Esophagus muscularis mucosa (tissue), 4 donors: Measurements from ENCODE around the gene DDX47. TPM values are rescaled to one million over a fixed set of nuclear protein-coding genes. Genes with fewer than 3 reads are reported as not detected.
"Not testable (repeated sequence)": the region's sequence is repeated elsewhere in the genome, so short reads cannot be mapped to it uniquely, and the experiment has no call there.

Experiments used
- DNase-seq: peaks from one replicate; pipeline ENCODE4 v3.0.0-alpha.2; 2017; ENCODE audit errors: extremely low spot score
- H3K27ac ChIP-seq, 4 donors: fragments of 200-600 bp; sonication (generic); replicated peaks in 1 of 4; 1 replicate in 3 of 4; 2 replicates in 1 of 4; pipeline ENCODE4 v1.5.1; 2016 to 2019; ENCODE audit warnings: mild to moderate bottlenecking in 1 of 4
- H3K27me3 ChIP-seq, 4 donors: fragments of 200-600 bp; sonication (generic); one replicate each; pipeline versions ENCODE4 v1.5.1 to v1.6.0; 2016 to 2019
- H3K36me3 ChIP-seq, 4 donors: fragments of 200-600 bp; sonication (generic); one replicate each; pipeline ENCODE4 v1.5.1; 2016 to 2019
- H3K4me1 ChIP-seq, 4 donors: fragments of 200-600 bp; sonication (generic); one replicate each; pipeline ENCODE4 v1.5.1; 2016 to 2019
- H3K4me3 ChIP-seq, 4 donors: fragments of 200-600 bp; sonication (generic); 1 replicate in 2 of 4; 2 replicates in 2 of 4; pipeline ENCODE4 v1.5.1; 2016 to 2019; ENCODE audit warnings: mild to moderate bottlenecking in 4 of 4, moderate library complexity in 1 of 4
- H3K9me3 ChIP-seq, 4 donors: fragments of 200-600 bp; sonication (generic); 1 replicate in 3 of 4; 2 replicates in 1 of 4; pipeline ENCODE4 v1.5.1; 2016 to 2019
- CTCF ChIP-seq, 3 experiments: fragments of 200-600 bp in 2 of 3; fragments of 450-650 bp in 1 of 3; sonication (generic) in 2 of 3; IDR thresholded peaks; one replicate each; pipeline ENCODE4 v1.5.1; 2017 to 2019; ENCODE audit warnings: antibody characterized with exemption in 3 of 3, mild to moderate bottlenecking in 2 of 3, moderate library complexity in 1 of 3
- EP300 ChIP-seq: sonication (generic); formaldehyde crosslinking; IDR thresholded peaks from one replicate; pipeline ENCODE4 v1.6.1; 2017; ENCODE audit warnings: antibody characterized with exemption
- POLR2A ChIP-seq: fragments of 450-650 bp; IDR thresholded peaks from one replicate; pipeline ENCODE4 v1.6.1; 2017; ENCODE audit warnings: antibody characterized with exemption, moderate library complexity, mild to moderate bottlenecking, low read depth
- POLR2AphosphoS5 ChIP-seq, 2 donors: sonication (generic); formaldehyde crosslinking; IDR thresholded peaks; one replicate each; pipeline ENCODE4 v1.6.1; 2017; ENCODE audit warnings: antibody characterized with exemption in 2 of 2
- WGBS: methylation state at CpG from one replicate; pipeline ENCODE4 v1.1.5; 2018; 5-methylcytosine and 5-hydroxymethylcytosine counted together
- intact Hi-C: fragments of 100-400 bp; cut with DNase I; formaldehyde crosslinking; loops from one replicate; pipeline ENCODE4 v1.15.1; 2023
- total RNA-seq, 4 donors: library from RNA; depleted of rRNA; stranded (reverse); fragments of >200 nt; gene quantifications; one replicate each; pipeline versions ENCODE4 v1.1.0 to v1.2.1, GENCODE V29; 2016

Gene DDX47
- total RNA-seq, 4 donors from 2014 or later, result 37.1 to 67.1 (median 53.9) TPM

GRCh38 chr12:12804011-12804410, 9.1 kb upstream of the DDX47 start:
- H3K36me3 ChIP-seq, result no peaks in the 10 kb centered on the region
- no peaks in the 10 kb centered on the region for H3K9me3 ChIP-seq
- TF ChIP-seq POLR2A (no peak), CTCF (IDR thresholded peaks at IDR 0.05) (no peak), EP300 (no peak), POLR2AphosphoS5 (IDR thresholded peaks at IDR 0.05) (no peak)
- peak overlapping the region in 1 of 4 donors; percentile 1 for H3K27ac ChIP-seq
- H3K27me3 ChIP-seq, result no peaks in the 10 kb centered on the region
- no peak overlapping the region for H3K4me3 ChIP-seq
- 85% methylated on average over 6 of the region's 6 CpGs for WGBS
- no peak for DNase-seq
- H3K4me1 ChIP-seq, result peaks cover 11 to 39% (median 23%) of the 10 kb centered on the region in 4 donors
- intact Hi-C loops, result no loop called here

DNA sequence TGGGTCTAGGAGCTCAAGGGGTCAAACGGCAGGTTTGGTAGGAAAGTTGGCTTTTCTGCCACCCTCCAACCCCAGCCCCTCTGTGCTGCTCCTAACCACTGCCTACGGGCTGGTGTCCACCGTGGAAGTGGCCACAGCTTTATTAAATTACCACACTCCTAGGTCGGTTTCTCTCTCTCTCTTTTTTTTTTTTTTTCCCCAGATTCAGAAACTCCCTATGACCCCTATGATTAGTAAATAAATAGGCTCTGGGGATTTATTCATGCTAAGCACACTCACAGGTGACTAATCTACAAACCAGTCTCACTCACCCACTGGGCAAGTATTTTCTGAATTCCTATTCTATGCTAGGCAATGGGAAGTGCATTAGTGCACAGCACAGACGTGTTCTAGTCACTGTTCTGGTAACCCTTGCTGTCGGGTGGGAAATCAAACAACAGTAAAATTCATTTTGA, 8.7 kb upstream of the DDX47 start:
- H3K4me3 ChIP-seq, result no peak overlapping the region
- TF ChIP-seq POLR2A, result no peak
- no peak for TF ChIP-seq CTCF (IDR thresholded peaks at IDR 0.05)
- no peak for TF ChIP-seq EP300
- TF ChIP-seq POLR2AphosphoS5 (IDR thresholded peaks at IDR 0.05), result no peak
- H3K27me3 ChIP-seq, result no peaks in the 10 kb centered on the region
- no peak for DNase-seq
- no peaks in the 10 kb centered on the region for H3K36me3 ChIP-seq
- H3K27ac ChIP-seq, result no peak overlapping the region
- no peaks in the 10 kb centered on the region for H3K9me3 ChIP-seq
- WGBS, result 77% methylated on average over 6 of the region's 6 CpGs
- peaks cover 11 to 44% (median 25%) of the 10 kb centered on the region in 4 donors for H3K4me1 ChIP-seq
- intact Hi-C loops, result no loop called here

DNA sequence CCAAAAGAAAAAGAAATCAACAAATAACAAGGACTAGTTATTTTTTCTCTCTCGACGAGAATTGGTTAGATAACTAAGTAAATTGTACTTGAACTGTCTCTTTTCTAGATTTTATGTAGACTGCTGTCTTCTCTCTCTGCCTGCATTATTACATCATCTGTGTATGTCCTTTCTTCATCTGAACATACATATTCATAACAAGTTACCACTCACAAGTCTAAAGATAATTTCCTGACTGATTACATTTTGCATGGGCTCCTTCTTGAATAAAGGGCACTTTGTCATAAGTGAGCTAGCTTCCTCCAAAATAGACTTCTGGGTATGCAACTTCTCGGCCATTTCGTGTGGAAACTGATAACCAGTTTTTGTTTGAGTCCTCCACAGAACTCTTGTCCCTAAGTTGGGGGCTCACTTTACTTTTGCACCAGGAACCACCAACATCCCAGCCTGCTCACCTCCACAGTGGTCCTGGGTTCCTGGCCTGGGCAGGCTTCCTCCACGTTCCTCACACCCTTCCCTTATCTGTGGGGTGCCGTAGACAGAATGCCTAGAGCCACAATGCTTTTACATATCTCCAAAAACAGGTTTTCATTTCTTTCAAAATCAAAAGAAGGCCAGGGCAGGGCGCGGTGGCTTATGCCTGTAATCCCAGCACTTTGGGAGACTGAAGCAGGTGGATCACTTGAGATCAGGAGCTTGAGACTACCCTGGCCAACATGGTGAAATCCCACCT, 6.2 kb upstream of the DDX47 start:
- 90% methylated on average over 8 of the region's 8 CpGs for WGBS
- no peaks in the 10 kb centered on the region for H3K27me3 ChIP-seq
- DNase-seq, result no peak
- H3K4me3 ChIP-seq, result no peak overlapping the region
- peak overlapping the region; percentile 42 to 74 (median 70) for H3K27ac ChIP-seq
- H3K4me1 ChIP-seq, result peaks cover 11 to 48% (median 25%) of the 10 kb centered on the region in 4 donors
- no peaks in the 10 kb centered on the region for H3K9me3 ChIP-seq
- no peaks in the 10 kb centered on the region for H3K36me3 ChIP-seq
- TF ChIP-seq POLR2AphosphoS5 (IDR thresholded peaks at IDR 0.05), result no peak
- no peak for TF ChIP-seq POLR2A
- TF ChIP-seq CTCF (IDR thresholded peaks at IDR 0.05), result no peak
- no peak for TF ChIP-seq EP300
- intact Hi-C loops, result no loop called here

DNA sequence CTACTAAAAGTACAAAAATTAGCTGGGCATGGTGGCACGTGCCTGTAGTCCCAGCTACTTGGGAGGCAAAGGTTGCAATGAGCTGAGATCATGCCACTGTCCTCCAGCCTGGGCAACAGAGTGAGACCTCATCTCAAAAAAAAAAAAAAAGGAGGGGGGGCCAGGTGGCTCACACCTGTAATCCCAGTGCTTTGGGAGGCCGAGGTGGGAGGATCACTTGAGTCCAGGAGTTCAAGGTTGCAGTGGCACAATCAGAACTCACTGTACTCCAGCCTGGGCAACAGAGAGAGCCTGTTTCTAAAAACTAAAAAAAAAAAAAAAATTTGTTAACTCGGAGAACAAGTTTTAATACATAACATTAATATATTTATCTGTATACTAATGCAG, 5.6 kb upstream of the DDX47 start:
- H3K36me3 ChIP-seq, DNase-seq, H3K27me3 ChIP-seq, H3K4me3 ChIP-seq, H3K9me3 ChIP-seq, intact Hi-C loops: not testable (repeated sequence)
- peak overlapping the region; percentile 42 to 74 (median 70) for H3K27ac ChIP-seq
- peaks cover 11 to 48% (median 26%) of the 10 kb centered on the region in 4 donors for H3K4me1 ChIP-seq
- 85% methylated on average over 3 of the region's 3 CpGs for WGBS

GRCh38 chr12:12807970-12808702, 5.0 kb upstream of the DDX47 start:
- Histone ChIP-seq H3K4me3 (peak overlapping the region in 1 of 4 donors; percentile 1), H3K4me1 (peaks cover 11 to 43% (median 26%) of the 10 kb centered on the region in 4 donors), H3K36me3 (no peaks in the 10 kb centered on the region), H3K9me3 (no peaks in the 10 kb centered on the region), H3K27me3 (no peaks in the 10 kb centered on the region), H3K27ac (peak overlapping the region; percentile 63 to 74 (median 70))
- 55% methylated on average over 11 of the region's 11 CpGs for WGBS
- no peak for DNase-seq
- intact Hi-C loops, result no loop called here
- TF ChIP-seq CTCF (IDR thresholded peaks at IDR 0.05) (no peak), POLR2AphosphoS5 (IDR thresholded peaks at IDR 0.05) (peak; percentile 51 to 73)
